Neural cell (in vitro differentiated cells): ENCODE results near the gene PGC. TPM values are rescaled to one million over a fixed set of nuclear protein-coding genes. Genes with fewer than 3 reads are reported as not detected.

Experiments
- H2AFZ ChIP-seq: fragments of 200-600, 300-800 bp; sonication (generic), shearing (Covaris generic); 2 replicates; pipeline ENCODE4 v1.6.0; 2014; ENCODE audit warnings: low read depth, mild to moderate bottlenecking, antibody characterized with exemption, low read length, moderate library complexity
- H3F3A ChIP-seq: fragments of 200-600 bp; shearing (Covaris generic); 2 replicates; pipeline ENCODE4 v1.6.1; 2016; ENCODE audit warnings: mild to moderate bottlenecking, moderate library complexity, mixed read lengths, antibody characterized with exemption, low read length; ENCODE audit not compliant: insufficient read depth, poor library complexity, severe bottlenecking
- H3K27ac ChIP-seq: fragments of 200-600, 300-800 bp; sonication (generic), shearing (Covaris generic); 2 replicates; pipeline ENCODE4 v1.5.1; 2014; ENCODE audit warnings: mild to moderate bottlenecking, low read length, moderate library complexity
- H3K27me3 ChIP-seq: fragments of 300-800, 200-600 bp; sonication (generic), shearing (Covaris generic); 2 replicates; pipeline ENCODE4 v1.6.0; 2014; ENCODE audit warnings: mild to moderate bottlenecking, low read depth, low read length, moderate library complexity; ENCODE audit not compliant: insufficient read depth
- H3K36me3 ChIP-seq: fragments of 300-800, 200-600 bp; sonication (generic), shearing (Covaris generic); 2 replicates; pipeline ENCODE4 v1.5.1; 2014; ENCODE audit warnings: mild to moderate bottlenecking, antibody characterized with exemption, low read length, moderate library complexity; ENCODE audit not compliant: insufficient read depth
- H3K4me2 ChIP-seq: fragments of 300-800, 200-600 bp; sonication (generic), shearing (Covaris generic); 2 replicates; pipeline ENCODE4 v1.6.0; 2014; ENCODE audit warnings: mild to moderate bottlenecking, low read length
- H3K4me3 ChIP-seq: fragments of 300-800, 200-600 bp; sonication (generic), shearing (Covaris generic); 2 replicates; pipeline ENCODE4 v1.5.1; 2014; ENCODE audit warnings: mild to moderate bottlenecking, low read length, moderate library complexity
- H3K79me2 ChIP-seq: fragments of 200-600 bp; shearing (Covaris generic); replicated peaks from 2 replicates; pipeline ENCODE4 v1.6.0; 2014; ENCODE audit warnings: mild to moderate bottlenecking, low read length, moderate library complexity; ENCODE audit not compliant: insufficient read depth
- H3K9ac ChIP-seq: fragments of 300-800, 200-600 bp; sonication (generic), shearing (Covaris generic); 2 replicates; pipeline ENCODE4 v1.6.1; 2016; ENCODE audit warnings: mild to moderate bottlenecking, low read length, mixed read lengths
- H3K9me2 ChIP-seq: fragments of 200-600 bp; shearing (Covaris generic); 2 replicates; pipeline ENCODE4 v1.6.1; 2016; ENCODE audit warnings: mild to moderate bottlenecking, low read length, mixed read lengths; ENCODE audit not compliant: insufficient read depth
- H3K9me3 ChIP-seq: fragments of 200-600, 300-800 bp; sonication (generic), shearing (Covaris generic); 2 replicates; pipeline ENCODE4 v1.6.1; 2016; ENCODE audit warnings: mild to moderate bottlenecking, mixed run types, low read length, moderate library complexity, mixed read lengths
- H4K20me1 ChIP-seq: fragments of 200-600 bp; shearing (Covaris generic); 2 replicates; pipeline ENCODE4 v1.6.1; 2016; ENCODE audit warnings: mild to moderate bottlenecking, mixed run types; ENCODE audit not compliant: insufficient read depth
- EP300 ChIP-seq: fragments of 450-650 bp; conservative IDR thresholded peaks from 2 replicates; pipeline ENCODE4 v1.6.1; 2014; ENCODE audit warnings: antibody characterized with exemption, mild to moderate bottlenecking, moderate library complexity; ENCODE audit not compliant: poor library complexity, severe bottlenecking
- EZH2 ChIP-seq: fragments of 200-600, 300-800 bp; shearing (Covaris generic), sonication (generic); IDR thresholded peaks from 2 replicates; pipeline ENCODE4 v1.6.1; 2014; ENCODE audit warnings: antibody characterized with exemption, low read length, borderline replicate concordance, mild to moderate bottlenecking; ENCODE audit not compliant: insufficient read depth, poor library complexity, severe bottlenecking
- MXI1 ChIP-seq: fragments of 450-650 bp; conservative IDR thresholded peaks from 2 replicates; pipeline ENCODE4 v1.6.1; 2014; ENCODE audit warnings: antibody characterized with exemption, mild to moderate bottlenecking; ENCODE audit not compliant: poor library complexity, severe bottlenecking
- POLR2AphosphoS5 ChIP-seq: IDR thresholded peaks from 2 replicates; pipeline ENCODE4 v1.6.1; 2012
- RAD21 ChIP-seq: fragments of 450-650 bp; conservative IDR thresholded peaks from 2 replicates; pipeline ENCODE4 v1.6.1; 2014; ENCODE audit warnings: antibody characterized with exemption, mild to moderate bottlenecking, moderate library complexity
- SMC3 ChIP-seq: fragments of 450-650 bp; conservative IDR thresholded peaks from 2 replicates; pipeline ENCODE4 v1.6.1; 2014; ENCODE audit warnings: antibody characterized with exemption, mild to moderate bottlenecking, moderate library complexity; ENCODE audit not compliant: poor library complexity
- TAF1 ChIP-seq: IDR thresholded peaks from 2 replicates; pipeline ENCODE4 v1.6.1; 2012; ENCODE audit warnings: low read depth
- polyA plus RNA-seq: library from polyadenylated mRNA; depleted of rRNA; stranded (reverse); fragments of >200 nt; gene quantifications from 2 replicates; pipeline ENCODE4 v1.2.3, GENCODE V29; 2014
- TF ChIP-seq, protein P1 (sequence below): fragments of 450-650 bp; IDR thresholded peaks from 2 replicates; pipeline ENCODE4 v1.5.1; 2014; ENCODE audit warnings: antibody characterized with exemption, mild to moderate bottlenecking, moderate library complexity; ENCODE audit not compliant: poor library complexity, severe bottlenecking
- TF ChIP-seq, protein P2 (sequence below): IDR thresholded peaks from 2 replicates; pipeline ENCODE4 v1.6.1; 2012; ENCODE audit warnings: borderline replicate concordance

The PGC gene
- polyA plus RNA-seq, 1 donor from 2014 or later = not detected

DNA sequence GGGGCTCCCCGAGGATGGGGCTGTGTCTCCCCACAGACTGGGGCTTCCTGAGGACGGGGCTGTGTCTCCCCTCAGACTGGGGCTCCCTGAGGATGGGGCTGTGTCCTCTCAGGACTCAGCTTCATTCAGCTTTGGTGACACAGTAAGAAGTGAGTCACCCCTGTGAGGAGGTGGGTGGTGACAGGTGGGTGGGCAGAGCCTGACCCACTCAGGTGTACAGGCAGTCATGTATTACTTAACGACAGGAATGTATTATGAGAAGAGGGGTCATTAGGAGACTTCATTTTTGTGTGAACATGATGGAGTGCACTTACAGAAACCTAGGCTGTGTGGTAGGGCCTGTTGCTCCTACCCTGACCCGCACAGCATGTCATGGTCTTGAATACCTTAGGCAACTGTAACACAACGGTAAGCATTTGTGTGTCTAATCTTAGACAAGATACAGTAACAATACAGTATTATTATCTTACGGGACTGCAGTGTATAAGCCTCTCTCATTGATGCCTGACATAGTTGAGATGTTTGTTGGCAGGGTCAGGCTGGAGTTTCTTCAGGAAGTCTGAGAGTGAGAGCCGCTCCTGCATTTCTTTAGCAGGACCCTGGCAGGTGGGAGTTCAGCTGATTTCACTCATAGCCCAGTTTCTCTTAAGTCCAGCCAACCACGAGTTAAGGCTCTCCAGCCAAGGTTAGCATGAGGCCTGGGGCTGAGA, 10.9 kb upstream of the PGC start:
- H3K9me2 ChIP-seq = no peaks in the 10 kb centered on the region
- no peak overlapping the region for H3K4me2 ChIP-seq
- no peak overlapping the region for H2AFZ ChIP-seq
- no peaks in the 10 kb centered on the region for H3K27me3 ChIP-seq
- no peak for TF ChIP-seq EZH2
- TF ChIP-seq POLR2AphosphoS5 = no peak
- TF ChIP-seq, protein P1, sequence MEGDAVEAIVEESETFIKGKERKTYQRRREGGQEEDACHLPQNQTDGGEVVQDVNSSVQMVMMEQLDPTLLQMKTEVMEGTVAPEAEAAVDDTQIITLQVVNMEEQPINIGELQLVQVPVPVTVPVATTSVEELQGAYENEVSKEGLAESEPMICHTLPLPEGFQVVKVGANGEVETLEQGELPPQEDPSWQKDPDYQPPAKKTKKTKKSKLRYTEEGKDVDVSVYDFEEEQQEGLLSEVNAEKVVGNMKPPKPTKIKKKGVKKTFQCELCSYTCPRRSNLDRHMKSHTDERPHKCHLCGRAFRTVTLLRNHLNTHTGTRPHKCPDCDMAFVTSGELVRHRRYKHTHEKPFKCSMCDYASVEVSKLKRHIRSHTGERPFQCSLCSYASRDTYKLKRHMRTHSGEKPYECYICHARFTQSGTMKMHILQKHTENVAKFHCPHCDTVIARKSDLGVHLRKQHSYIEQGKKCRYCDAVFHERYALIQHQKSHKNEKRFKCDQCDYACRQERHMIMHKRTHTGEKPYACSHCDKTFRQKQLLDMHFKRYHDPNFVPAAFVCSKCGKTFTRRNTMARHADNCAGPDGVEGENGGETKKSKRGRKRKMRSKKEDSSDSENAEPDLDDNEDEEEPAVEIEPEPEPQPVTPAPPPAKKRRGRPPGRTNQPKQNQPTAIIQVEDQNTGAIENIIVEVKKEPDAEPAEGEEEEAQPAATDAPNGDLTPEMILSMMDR = no peak
- no peak for TF ChIP-seq EP300
- no peak for TF ChIP-seq SMC3
- no peak for TF ChIP-seq RAD21
- TF ChIP-seq TAF1 = no peak
- no peak for TF ChIP-seq MXI1
- no peaks in the 10 kb centered on the region for H3K36me3 ChIP-seq
- no peak overlapping the region for H3K9ac ChIP-seq
- no peaks in the 10 kb centered on the region for H3F3A ChIP-seq
- no peak overlapping the region for H3K4me3 ChIP-seq
- no peaks in the 10 kb centered on the region for H3K79me2 ChIP-seq
- H3K27ac ChIP-seq = no peak overlapping the region
- H3K9me3 ChIP-seq = no peaks in the 10 kb centered on the region
- no peaks in the 10 kb centered on the region for H4K20me1 ChIP-seq

GRCh38 chr6:41757271-41757670, 10.1 kb upstream of the PGC start:
- H3F3A ChIP-seq = no peaks in the 10 kb centered on the region
- no peaks in the 10 kb centered on the region for H3K36me3 ChIP-seq
- no peaks in the 10 kb centered on the region for H4K20me1 ChIP-seq
- H3K27ac ChIP-seq = no peak overlapping the region
- H3K9me3 ChIP-seq = no peaks in the 10 kb centered on the region
- no peaks in the 10 kb centered on the region for H3K27me3 ChIP-seq
- no peaks in the 10 kb centered on the region for H3K79me2 ChIP-seq
- no peaks in the 10 kb centered on the region for H3K9me2 ChIP-seq
- no peak overlapping the region for H3K4me2 ChIP-seq
- no peak overlapping the region for H3K9ac ChIP-seq
- H2AFZ ChIP-seq = no peak overlapping the region
- H3K4me3 ChIP-seq = no peak overlapping the region
- TF ChIP-seq, protein P1 = no peak
- TF ChIP-seq EZH2 (no peak), EP300 (no peak), RAD21 (no peak), SMC3 (no peak), TAF1 (no peak), POLR2AphosphoS5 (no peak)
- TF ChIP-seq, protein P2, sequence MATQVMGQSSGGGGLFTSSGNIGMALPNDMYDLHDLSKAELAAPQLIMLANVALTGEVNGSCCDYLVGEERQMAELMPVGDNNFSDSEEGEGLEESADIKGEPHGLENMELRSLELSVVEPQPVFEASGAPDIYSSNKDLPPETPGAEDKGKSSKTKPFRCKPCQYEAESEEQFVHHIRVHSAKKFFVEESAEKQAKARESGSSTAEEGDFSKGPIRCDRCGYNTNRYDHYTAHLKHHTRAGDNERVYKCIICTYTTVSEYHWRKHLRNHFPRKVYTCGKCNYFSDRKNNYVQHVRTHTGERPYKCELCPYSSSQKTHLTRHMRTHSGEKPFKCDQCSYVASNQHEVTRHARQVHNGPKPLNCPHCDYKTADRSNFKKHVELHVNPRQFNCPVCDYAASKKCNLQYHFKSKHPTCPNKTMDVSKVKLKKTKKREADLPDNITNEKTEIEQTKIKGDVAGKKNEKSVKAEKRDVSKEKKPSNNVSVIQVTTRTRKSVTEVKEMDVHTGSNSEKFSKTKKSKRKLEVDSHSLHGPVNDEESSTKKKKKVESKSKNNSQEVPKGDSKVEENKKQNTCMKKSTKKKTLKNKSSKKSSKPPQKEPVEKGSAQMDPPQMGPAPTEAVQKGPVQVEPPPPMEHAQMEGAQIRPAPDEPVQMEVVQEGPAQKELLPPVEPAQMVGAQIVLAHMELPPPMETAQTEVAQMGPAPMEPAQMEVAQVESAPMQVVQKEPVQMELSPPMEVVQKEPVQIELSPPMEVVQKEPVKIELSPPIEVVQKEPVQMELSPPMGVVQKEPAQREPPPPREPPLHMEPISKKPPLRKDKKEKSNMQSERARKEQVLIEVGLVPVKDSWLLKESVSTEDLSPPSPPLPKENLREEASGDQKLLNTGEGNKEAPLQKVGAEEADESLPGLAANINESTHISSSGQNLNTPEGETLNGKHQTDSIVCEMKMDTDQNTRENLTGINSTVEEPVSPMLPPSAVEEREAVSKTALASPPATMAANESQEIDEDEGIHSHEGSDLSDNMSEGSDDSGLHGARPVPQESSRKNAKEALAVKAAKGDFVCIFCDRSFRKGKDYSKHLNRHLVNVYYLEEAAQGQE = no peak
